HG03469 (cell line): Measurements from ENCODE around the gene SOX10.

ENCODE experiments used
- ATAC-seq: cut with Tn5 transposase; IDR thresholded peaks from one replicate; pipeline ENCODE4 v1.9.1; 2021; ENCODE audit warnings: mild to moderate bottlenecking, moderate library complexity, moderate number of reproducible peaks; ENCODE audit not compliant: unreplicated experiment

The SOX10 gene

GRCh38 chr22:37983860-37984791 is at the start of gene SOX10:
SOX10 (minus strand) TSS chr22:37984555; CDS start chr22:37983784, 771 bp downstream.
- no peak for ATAC-seq

GRCh38 chr22:38033522-38034277 is 49.3 kb upstream of the SOX10 start:
- ATAC-seq, result no peak

- no peak for ATAC-seq
These were observed 48.5 kb upstream of the SOX10 start for GRCh38 chr22:38032681-38033521.

- ATAC-seq, result no peak
These were observed 47.1 kb upstream of the SOX10 start for GRCh38 chr22:38031491-38031890.

- no peak for ATAC-seq
These were observed 46.2 kb upstream of the SOX10 start for GRCh38 chr22:38030311-38031133.

- ATAC-seq, result no peak
These were observed 45.5 kb upstream of the SOX10 start for GRCh38 chr22:38029901-38030300.

GRCh38 chr22:38029370-38029769 is 45.0 kb upstream of the SOX10 start:
- ATAC-seq, result no peak

GRCh38 chr22:38028344-38029130 is 44.2 kb upstream of the SOX10 start:
- ATAC-seq, result no peak

GRCh38 chr22:38027487-38027886 is 43.1 kb upstream of the SOX10 start:
- ATAC-seq, result no peak

GRCh38 chr22:38026130-38027111 is 42.1 kb upstream of the SOX10 start:
- ATAC-seq, result no peak

- ATAC-seq, result no peak
These were observed 41.2 kb upstream of the SOX10 start for GRCh38 chr22:38025514-38025913.

GRCh38 chr22:38023045-38023444 is 38.7 kb upstream of the SOX10 start:
- ATAC-seq, result no peak

GRCh38 chr22:38021206-38021605 is 36.9 kb upstream of the SOX10 start:
- ATAC-seq, result no peak

GRCh38 chr22:38018938-38019827 is 34.8 kb upstream of the SOX10 start:
- no peak for ATAC-seq

- no peak for ATAC-seq
These were observed 33.9 kb upstream of the SOX10 start for GRCh38 chr22:38017939-38018885.
